HepG2 (cell line): ENCODE data around the gene EFNA2. TPM values are rescaled to one million over a fixed set of nuclear protein-coding genes. Genes with fewer than 3 reads are reported as not detected.
A peak's percentile ranks its signal among the peaks of the same experiment; 100 is the strongest.

ENCODE experiments used
- AHR ChIP-seq: IDR thresholded peaks from 2 replicates; pipeline ENCODE4 v1.6.1; 2018; ENCODE audit warnings: missing genetic modification reagents, missing compliant biosample characterization
- BCLAF1 ChIP-seq: fragments of 450-650 bp; IDR thresholded peaks from 2 replicates; pipeline ENCODE4 v1.6.1; 2017; ENCODE audit warnings: mild to moderate bottlenecking
- HOXA9 ChIP-seq: sonication (generic); formaldehyde crosslinking; IDR thresholded peaks from 2 replicates; pipeline ENCODE4 v1.8.1; 2022; ENCODE audit warnings: missing genetic modification reagents, mild to moderate bottlenecking, moderate library complexity, borderline replicate concordance
- MAX ChIP-seq: IDR thresholded peaks from 2 replicates; pipeline ENCODE4 v1.6.1; 2012; ENCODE audit warnings: inconsistent platforms
- MEF2D ChIP-seq: sonication (generic); formaldehyde crosslinking; IDR thresholded peaks from 2 replicates; pipeline ENCODE4 v1.5.1; 2020; ENCODE audit warnings: mild to moderate bottlenecking, missing genetic modification reagents
- MLXIP ChIP-seq: sonication (generic); formaldehyde crosslinking; IDR thresholded peaks from 2 replicates; pipeline ENCODE4 v1.9.0; 2021; ENCODE audit warnings: missing genetic modification reagents, borderline replicate concordance
- NCOA1 ChIP-seq: sonication (generic); formaldehyde crosslinking; IDR thresholded peaks from 2 replicates; pipeline ENCODE4 v1.9.0; 2021; ENCODE audit warnings: missing genetic modification reagents
- NFKB2 ChIP-seq: sonication (generic); formaldehyde crosslinking; IDR thresholded peaks from 2 replicates; pipeline ENCODE4 v1.4.0; 2020; ENCODE audit warnings: missing genetic modification reagents, borderline replicate concordance
- NFKBIZ ChIP-seq: IDR thresholded peaks from 2 replicates; pipeline ENCODE4 v1.6.1; 2018; ENCODE audit warnings: missing genetic modification reagents, missing compliant biosample characterization
- NR2F6 ChIP-seq, 2 experiments: IDR thresholded peaks; 2 replicates each; pipeline ENCODE4 v1.6.1; 2016; ENCODE audit warnings: antibody characterized with exemption in 1 of 2, mild to moderate bottlenecking in 1 of 2
- PCBP2 ChIP-seq: fragments of 200-400 bp; formaldehyde crosslinking; optimal IDR thresholded peaks from 2 replicates; pipeline ENCODE3; 2018; ENCODE audit warnings: low read length, low read depth; ENCODE audit not compliant: poor library complexity, severe bottlenecking
- SP4 ChIP-seq: sonication (generic); formaldehyde crosslinking; IDR thresholded peaks from 2 replicates; pipeline ENCODE4 v1.8.1; 2023; ENCODE audit warnings: mild to moderate bottlenecking, missing genetic modification reagents
- TBX2 ChIP-seq: sonication (generic); formaldehyde crosslinking; IDR thresholded peaks from 2 replicates; pipeline ENCODE4 v1.5.0; 2020; ENCODE audit warnings: missing genetic modification reagents, mild to moderate bottlenecking, borderline replicate concordance
- TP53 ChIP-seq: sonication (generic); formaldehyde crosslinking; conservative IDR thresholded peaks from 2 replicates; pipeline ENCODE4 v1.4.0; 2020; ENCODE audit warnings: missing genetic modification reagents
- U2AF2 ChIP-seq: fragments of 200-400 bp; formaldehyde crosslinking; IDR thresholded peaks from 2 replicates; pipeline ENCODE4 v1.6.1; 2017; ENCODE audit warnings: low read depth, mild to moderate bottlenecking, low read length
- ZFYVE20 ChIP-seq: sonication (generic); formaldehyde crosslinking; IDR thresholded peaks from 2 replicates; pipeline ENCODE4 v1.8.0; 2023; ENCODE audit warnings: low read depth, mild to moderate bottlenecking, moderate library complexity, missing genetic modification reagents, borderline replicate concordance
- ZNF10 ChIP-seq: sonication (generic); formaldehyde crosslinking; IDR thresholded peaks from 2 replicates; pipeline ENCODE4 v1.4.0; 2020; ENCODE audit warnings: mild to moderate bottlenecking, low read depth, missing genetic modification reagents, borderline replicate concordance
- ZNF136 ChIP-seq: sonication (generic); formaldehyde crosslinking; IDR thresholded peaks from 2 replicates; pipeline ENCODE4 v1.8.1; 2022; ENCODE audit warnings: low read depth, mild to moderate bottlenecking, moderate library complexity, missing genetic modification reagents
- ZNF160 ChIP-seq: sonication (generic); formaldehyde crosslinking; IDR thresholded peaks from 2 replicates; pipeline ENCODE4 v1.8.0; 2022; ENCODE audit warnings: mild to moderate bottlenecking, inconsistent platforms, missing genetic modification reagents
- ZNF282 ChIP-seq: fragments of 450-650 bp; IDR thresholded peaks from 2 replicates; pipeline ENCODE4 v1.6.1; 2018; ENCODE audit not compliant: partially characterized antibody
- ZNF724P ChIP-seq: sonication (generic); formaldehyde crosslinking; IDR thresholded peaks from 2 replicates; pipeline ENCODE4 v1.8.0; 2022; ENCODE audit warnings: missing genetic modification reagents, borderline replicate concordance
- ZNF773 ChIP-seq: sonication (generic); formaldehyde crosslinking; IDR thresholded peaks from 2 replicates; pipeline ENCODE4 v1.4.0; 2020; ENCODE audit warnings: missing genetic modification reagents, borderline replicate concordance
- ZNF788 ChIP-seq: sonication (generic); formaldehyde crosslinking; IDR thresholded peaks from 2 replicates; pipeline ENCODE4 v1.5.0; 2020; ENCODE audit warnings: mild to moderate bottlenecking, missing genetic modification reagents, borderline replicate concordance
- polyA plus RNA-seq, 8 experiments: library from polyadenylated mRNA; depleted of rRNA in 3 of 8; stranded (reverse) in 7 of 8; unstranded in 1 of 8; fragments of >200 nt; fragmentation: Illumina TruSeq in 4 of 8; extraction: Trizol in 4 of 8; gene quantifications; 2 replicates each; pipeline versions ENCODE4 v1.2.1 to v1.2.3, GENCODE V29; 2011 to 2016; ENCODE audit warnings: low read depth in 4 of 8, missing spikeins in 1 of 8, mixed read lengths in 1 of 8; ENCODE audit not compliant: insufficient read depth in 1 of 8
- total RNA-seq, 5 experiments: library from RNA; depleted of rRNA; stranded (reverse); fragments of >200 nt; fragmentation: Illumina TruSeq; extraction: Trizol; gene quantifications; 2 replicates each; pipeline ENCODE4 v1.2.3, GENCODE V29; 2016; ENCODE audit warnings: low read depth in 1 of 5

Gene EFNA2
- total and polyA plus RNA-seq, 2 of the 13 experiments (the other 11 are each of a cell fraction or from before 2014, with no cell fraction given): 6.0 to 9.9 TPM

- TF ChIP-seq BCLAF1 (no peak), AHR (CRISPR knock-in tag) (no peak; the same call in 1 of the 2 replicates), TP53 (CRISPR knock-in tag) (no peak), ZNF136 (CRISPR knock-in tag) (no peak), SP4 (CRISPR knock-in tag) (peak; percentile 98), ZNF788 (CRISPR knock-in tag) (peak; percentile 54; the same call in 1 of the 2 replicates), ZFYVE20 (CRISPR knock-in tag) (0 out of 2 replicates have a peak, but pooled peaks have one; percentile 73), ZNF160 (peak; percentile 30; the same call in 1 of the 2 replicates), NCOA1 (no peak), PCBP2 (no peak), ZNF10 (CRISPR knock-in tag) (no peak), NR2F6 (IDR thresholded peaks at IDR 0.05) (no peak), NR2F6 (CRISPR knock-in tag; IDR thresholded peaks at IDR 0.05) (no peak; the same call in 1 of the 2 replicates), ZNF282 (no peak), TBX2 (CRISPR knock-in tag) (0 out of 2 replicates have a peak, but pooled peaks have one; percentile 26), NFKB2 (CRISPR knock-in tag) (no peak; the same call in 1 of the 2 replicates), NFKBIZ (CRISPR knock-in tag) (no peak), U2AF2 (0 out of 2 replicates have a peak, but pooled peaks have one; percentile 21), ZNF724P (CRISPR knock-in tag) (peak; percentile 85; the same call in 1 of the 2 replicates), ZNF773 (no peak), MAX (peak; percentile 91), MEF2D (CRISPR knock-in tag) (no peak), HOXA9 (CRISPR knock-in tag) (no peak; the same call in 1 of the 2 replicates), MLXIP (CRISPR knock-in tag) (no peak)
These were observed 10.3 kb upstream of the EFNA2 start, which contains the start of gene FAM174C (continued) for GRCh38 chr19:1275260-1275975.
